A673 (cell line): ENCODE data around the gene TCTN3. TPM values are rescaled to one million over a fixed set of nuclear protein-coding genes. Genes with fewer than 3 reads are reported as not detected.

Experiments
- BruUV-seq: library from RNA; stranded (reverse); fragments of 400-500 nt; replicated peaks from 2 replicates; lab custom pipeline; 2021; lab: Mats Ljungman, UMichigan
- CTCF ChIA-PET: fragments of 300-600 bp; sonication (Branson Sonifier 250); formaldehyde crosslinking; loops from one replicate; lab custom pipeline; 2022; ENCODE audit warnings: antibody characterized with exemption; lab: Charles Lee
- POLR2A ChIA-PET: fragments of 300-600 bp; sonication (Branson Sonifier 250); formaldehyde crosslinking; loops from one replicate; lab custom pipeline; 2022; ENCODE audit warnings: antibody characterized with exemption; ENCODE audit not compliant: low non-redundant PET; lab: Charles Lee
- DNase-seq: peaks from one replicate; pipeline ENCODE4 v3.0.0-alpha.2; 2015; ENCODE audit warnings: low spot score
- H3K27ac ChIP-seq: fragments of 200-600 bp; sonication (generic); 2 replicates; pipeline ENCODE4 v1.5.1; 2016; ENCODE audit warnings: mixed run types, low read depth, mild to moderate bottlenecking, mixed read lengths, antibody characterized with exemption, low read length; ENCODE audit not compliant: poor library complexity, severe bottlenecking
- H3K27me3 ChIP-seq: fragments of 200-600 bp; sonication (generic); replicated peaks from 2 replicates; pipeline ENCODE4 v1.6.1; 2017; ENCODE audit warnings: mixed run types, low read depth, mild to moderate bottlenecking, mixed read lengths, antibody characterized with exemption, low read length; ENCODE audit not compliant: insufficient read depth, poor library complexity
- H3K36me3 ChIP-seq: fragments of 200-600 bp; sonication (generic); 2 replicates; pipeline ENCODE4 v1.6.1; 2016; ENCODE audit warnings: mixed run types, mild to moderate bottlenecking, mixed read lengths, antibody characterized with exemption, low read length; ENCODE audit not compliant: insufficient read depth, poor library complexity, severe bottlenecking
- H3K4me1 ChIP-seq: fragments of 200-600 bp; sonication (generic); 2 replicates; pipeline ENCODE4 v1.6.1; 2017; ENCODE audit warnings: mixed run types, mild to moderate bottlenecking, mixed read lengths, antibody characterized with exemption, low read length; ENCODE audit not compliant: insufficient read depth, poor library complexity, severe bottlenecking
- H3K4me3 ChIP-seq: fragments of 200-600 bp; sonication (generic); 2 replicates; pipeline ENCODE4 v1.5.1; 2016; ENCODE audit warnings: low read depth, mixed run types, mild to moderate bottlenecking, mixed read lengths, low read length; ENCODE audit not compliant: poor library complexity, severe bottlenecking
- H3K9me3 ChIP-seq: fragments of 200-600 bp; sonication (generic); 2 replicates; pipeline ENCODE4 v1.6.1; 2016; ENCODE audit warnings: mixed run types, low read depth, mild to moderate bottlenecking, mixed read lengths, antibody characterized with exemption, low read length; ENCODE audit not compliant: poor library complexity, severe bottlenecking
- CTCF ChIP-seq: fragments of 300-800, 200-600 bp; sonication (generic); conservative IDR thresholded peaks from 2 replicates; pipeline ENCODE4 v1.5.1; 2017; ENCODE audit warnings: low read depth, mild to moderate bottlenecking, antibody characterized with exemption, low read length, moderate library complexity, mixed read lengths
- EZH2 ChIP-seq: fragments of 200-600 bp; sonication (generic); IDR thresholded peaks from 2 replicates; pipeline ENCODE4 v1.6.1; 2017; ENCODE audit warnings: borderline replicate concordance, low read depth, mild to moderate bottlenecking, mixed read lengths, antibody characterized with exemption, low read length; ENCODE audit not compliant: poor library complexity, severe bottlenecking
- intact Hi-C: fragments of 100-400 bp; cut with micrococcal nuclease; formaldehyde crosslinking; loops from one replicate; pipeline ENCODE4 v1.10.0; 2022; ENCODE audit not compliant: unreplicated experiment
- total RNA-seq: library from RNA; stranded (reverse); gene quantifications from 2 replicates; pipeline ENCODE4 v1.2.3, GENCODE V29; 2021

TCTN3 gene
- total RNA-seq, 1 experiment from 2014 or later: 42.5 TPM

GRCh38 chr10:95640891-95641315, 52.8 kb downstream of the TCTN3 start:
- TF ChIP-seq CTCF (no peak), EZH2 (no peak)
- ChIA-PET CTCF (no interaction called here), POLR2A (no interaction called here)
- no peaks in the 10 kb centered on the region for H3K27me3 ChIP-seq
- H3K4me3 ChIP-seq: no peak overlapping the region
- DNase-seq: no peak
- no peak overlapping the region for H3K27ac ChIP-seq
- no peaks in the 10 kb centered on the region for H3K9me3 ChIP-seq
- peaks cover 35% of the 10 kb centered on the region for H3K36me3 ChIP-seq
- intact Hi-C loops: no loop called here
- H3K4me1 ChIP-seq: no peaks in the 10 kb centered on the region
- no TSS peak for BruUV-seq

- H3K4me1 ChIP-seq: no peaks in the 10 kb centered on the region
- ChIA-PET CTCF (no interaction called here), POLR2A (interaction anchor here (0.6 kb wide), 1 partner anchor 14 kb away, joined by 5 read pairs; no protein-coding TSS in a partner anchor)
- H3K27me3 ChIP-seq: no peaks in the 10 kb centered on the region
- intact Hi-C loops: no loop called here
- H3K9me3 ChIP-seq: no peaks in the 10 kb centered on the region
- no peak for DNase-seq
- H3K36me3 ChIP-seq: peaks cover 47% of the 10 kb centered on the region
- TF ChIP-seq EZH2 (no peak), CTCF (no peak)
- no peak overlapping the region for H3K4me3 ChIP-seq
- H3K27ac ChIP-seq: no peak overlapping the region
- no TSS peak for BruUV-seq
Measured at GRCh38 chr10:95637911-95638310, 55.8 kb downstream of the TCTN3 start.

GRCh38 chr10:95637140-95637539, 56.6 kb downstream of the TCTN3 start:
- Histone ChIP-seq H3K4me3 (no peak overlapping the region), H3K27ac (no peak overlapping the region), H3K36me3 (peaks cover 47% of the 10 kb centered on the region), H3K27me3 (no peaks in the 10 kb centered on the region), H3K9me3 (no peaks in the 10 kb centered on the region), H3K4me1 (no peaks in the 10 kb centered on the region)
- CTCF ChIA-PET: no interaction called here
- DNase-seq: no peak
- POLR2A ChIA-PET: interaction anchor here (0.6 kb wide), 1 partner anchor 14 kb away, joined by 5 read pairs; no protein-coding TSS in a partner anchor
- no peak for TF ChIP-seq EZH2
- BruUV-seq: no TSS peak
- intact Hi-C loops: no loop called here

GRCh38 chr10:95635319-95635733, 58.4 kb downstream of the TCTN3 start:
- Histone ChIP-seq H3K36me3 (peaks cover 44% of the 10 kb centered on the region), H3K4me3 (no peak overlapping the region), H3K4me1 (no peaks in the 10 kb centered on the region), H3K9me3 (no peaks in the 10 kb centered on the region), H3K27me3 (no peaks in the 10 kb centered on the region), H3K27ac (no peak overlapping the region)
- intact Hi-C loops: no loop called here
- no TSS peak for BruUV-seq
- ChIA-PET CTCF (no interaction called here), POLR2A (no interaction called here)
- no peak for DNase-seq
- no peak for TF ChIP-seq EZH2
- TF ChIP-seq CTCF: no peak
